Vein endothelial cell (primary cell): ENCODE results near the gene TFE3. TPM values are rescaled to one million over a fixed set of nuclear protein-coding genes. Genes with fewer than 3 reads are reported as not detected.

Source experiments
- small RNA-seq: library from RNA; depleted of rRNA; stranded (forward); fragments of <200 nt; gene quantifications from one replicate; pipeline ENCODE3, GENCODE V24; 2012
- total RNA-seq: library from RNA; depleted of rRNA; stranded (reverse); fragments of >200 nt; gene quantifications from 2 replicates; pipeline ENCODE4 v1.2.3, GENCODE V29; 2012

The TFE3 gene
- total RNA-seq = 30.4 and 31.7 TPM in 2 replicates

DNA sequence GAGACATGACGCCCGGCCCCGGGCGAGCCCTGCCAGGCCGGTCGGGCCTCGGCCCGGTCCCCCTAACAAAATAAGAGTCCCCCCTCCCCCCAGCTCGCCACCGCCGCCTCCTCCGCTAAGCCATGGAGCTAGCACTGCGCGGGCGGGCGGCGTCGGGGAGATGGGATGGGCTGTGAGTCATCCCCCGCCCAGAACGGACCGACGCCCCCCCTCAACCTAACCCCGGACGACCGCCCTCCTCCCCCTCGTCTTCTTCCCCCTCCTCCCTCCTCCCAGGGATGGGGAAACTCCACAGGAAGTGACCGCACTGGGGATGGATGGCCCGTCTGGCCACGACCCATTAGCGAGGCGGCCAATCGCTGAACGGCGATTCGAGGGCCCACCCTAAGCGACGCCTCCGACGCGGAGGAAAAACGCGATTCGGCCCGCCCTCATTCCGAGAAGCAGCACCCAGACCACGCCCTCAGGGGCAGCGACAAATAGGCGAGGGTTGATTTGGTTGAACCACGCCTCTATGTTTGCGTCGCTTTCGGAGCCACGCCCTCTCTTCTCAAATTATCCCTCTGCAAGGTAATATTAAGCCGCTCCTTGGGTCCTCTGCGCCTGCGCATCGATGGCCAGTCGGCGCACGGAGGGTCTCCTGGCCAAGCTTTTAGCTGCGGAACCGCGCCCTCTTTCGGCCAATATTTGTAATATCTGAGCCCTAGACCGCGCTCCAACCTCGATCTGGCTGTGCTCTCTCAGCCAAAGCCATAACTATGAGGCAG lies at the start of gene TFE3:
Gene TFE3 (minus strand): TSS at position 138 of the 767 bp plus-strand sequence. CDS start 131 bp downstream, at position 7.

DNA sequence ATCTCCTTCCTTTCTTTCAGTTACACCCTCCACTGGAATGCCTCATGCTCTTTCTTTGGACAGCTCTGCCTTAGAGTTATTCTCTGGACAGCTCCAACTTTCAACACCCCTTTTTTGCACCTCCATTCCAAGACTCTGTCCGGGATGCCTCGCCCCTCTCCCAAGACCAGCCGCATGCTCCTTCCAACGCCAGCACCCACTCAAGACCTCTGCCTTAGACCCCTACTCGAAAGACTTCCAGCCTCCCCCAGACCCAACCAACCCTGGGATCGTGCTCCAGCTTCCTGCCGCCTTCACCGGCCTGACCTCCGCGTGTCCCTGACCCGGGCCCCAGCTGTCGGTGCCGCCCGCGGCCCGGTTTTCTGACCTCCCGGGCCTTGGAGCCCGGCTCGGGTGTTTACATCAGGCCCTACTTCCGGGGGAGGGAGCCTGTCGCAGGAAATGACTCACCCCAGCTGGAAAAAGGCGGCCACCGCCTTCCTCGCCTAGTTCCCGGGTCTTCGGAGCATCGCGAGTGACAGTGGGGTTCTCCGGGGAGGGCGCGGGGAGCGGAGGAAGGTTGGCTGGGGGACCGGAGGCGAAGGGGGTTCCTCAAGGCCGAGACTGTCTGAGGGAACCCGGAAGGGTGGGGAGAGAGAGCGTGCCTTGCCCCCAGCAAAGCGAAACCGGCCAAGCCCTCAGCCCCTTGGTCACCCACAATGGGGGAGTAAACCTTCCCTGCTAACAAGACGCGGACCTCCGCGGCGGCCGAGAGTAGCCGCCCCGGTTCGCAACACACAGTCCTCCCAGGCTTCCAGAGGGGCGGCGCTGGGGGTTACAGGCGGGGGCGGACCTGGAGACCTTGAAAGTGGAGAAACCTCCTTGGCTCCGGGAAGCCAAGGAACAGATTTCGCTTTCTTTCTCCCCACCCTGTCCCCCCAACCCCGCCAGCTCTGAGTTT lies 36.6 kb upstream of the TFE3 start, which contains the start of gene WDR45:
Gene WDR45 (minus strand): TSS at position 399 of the 940 bp plus-strand sequence. CDS start 1,792 bp downstream, outside the sequence.

GRCh38 chrX:49073601-49074575 lies 30.7 kb upstream of the TFE3 start, which contains the start of gene PRAF2:
TSS of gene PRAF2 (minus strand) at chrX:49074002. CDS start at chrX:49073987, 15 bp downstream.

GRCh38 chrX:49058794-49059193 lies 15.6 kb upstream of the TFE3 start, which contains the start of gene CCDC120:
TSS of gene CCDC120 (plus strand) at chrX:49058999. CDS start at chrX:49062042, 3,043 bp downstream.

GRCh38 chrX:49002091-49002935 lies 40.8 kb downstream of the TFE3 start, which contains the start of gene GRIPAP1:
TSS of gene GRIPAP1 (minus strand) at chrX:49002264. CDS start at chrX:49002229, 35 bp downstream.

Small RNA genes lying within 50 kb of the gene (small RNA-seq; reads per million reads assigned to genes)
- not detected for gene RNU4-52P

Other genes starting within 250 kb of the TFE3 start
- gene HDAC6, start 241.3 kb downstream of the TFE3 start, total RNA-seq = 28.4 and 43.8 TPM in 2 replicates
- not detected in 2 replicates for gene ERAS, start 216.8 kb downstream of the TFE3 start, total RNA-seq
- gene PCSK1N, start 207.7 kb downstream of the TFE3 start, total RNA-seq = 0.29 TPM in 1 of 2 replicates, not detected in the other
- 21.0 and 31.0 TPM in 2 replicates for gene TIMM17B, start 145.6 kb downstream of the TFE3 start, total RNA-seq
- gene PQBP1, start 145.4 kb downstream of the TFE3 start, total RNA-seq = 45.4 and 50.0 TPM in 2 replicates
- 20.5 and 22.9 TPM in 2 replicates for gene SLC35A2, start 131.7 kb downstream of the TFE3 start, total RNA-seq
- 6.8 and 7.8 TPM in 2 replicates for gene PIM2, start 124.3 kb downstream of the TFE3 start, total RNA-seq
- 33.1 and 40.2 TPM in 2 replicates for gene OTUD5, start 85.8 kb downstream of the TFE3 start, total RNA-seq
- gene KCND1, start 71.5 kb downstream of the TFE3 start, total RNA-seq = 0.19 and 0.33 TPM in 2 replicates
- gene GRIPAP1, start 41.1 kb downstream of the TFE3 start, total RNA-seq = 17.0 and 18.3 TPM in 2 replicates
- gene CCDC120, start 15.6 kb upstream of the TFE3 start, total RNA-seq = 1.5 and 1.6 TPM in 2 replicates
- 7.3 and 9.8 TPM in 2 replicates for gene PRAF2, start 30.6 kb upstream of the TFE3 start, total RNA-seq
- gene WDR45, start 36.5 kb upstream of the TFE3 start, total RNA-seq = 24.5 and 36.4 TPM in 2 replicates
- gene GPKOW, start 80.4 kb upstream of the TFE3 start, total RNA-seq = 18.9 and 22.5 TPM in 2 replicates
- gene MAGIX, start 119.4 kb upstream of the TFE3 start, total RNA-seq = 0.65 and 0.76 TPM in 2 replicates
- gene PLP2, start 128.5 kb upstream of the TFE3 start, total RNA-seq = 44.4 and 45.8 TPM in 2 replicates
- gene PRICKLE3, start 143.0 kb upstream of the TFE3 start, total RNA-seq = 5.8 and 7.2 TPM in 2 replicates
- gene SYP, start 156.8 kb upstream of the TFE3 start, total RNA-seq = under 0.01 and 0.10 TPM in 2 replicates
- under 0.01 TPM in 1 of 2 replicates, not detected in the other for gene CACNA1F, start 190.0 kb upstream of the TFE3 start, total RNA-seq
- 13.9 and 18.6 TPM in 2 replicates for gene CCDC22, start 192.1 kb upstream of the TFE3 start, total RNA-seq
- gene FOXP3, start 221.4 kb upstream of the TFE3 start, total RNA-seq = 0.33 TPM in 1 of 2 replicates, not detected in the other
- gene PPP1R3F, start 226.4 kb upstream of the TFE3 start, total RNA-seq = 1.3 and 2.1 TPM in 2 replicates